ENCODE results near the gene BFAR.

- TF ChIP-seq, protein P1, sequence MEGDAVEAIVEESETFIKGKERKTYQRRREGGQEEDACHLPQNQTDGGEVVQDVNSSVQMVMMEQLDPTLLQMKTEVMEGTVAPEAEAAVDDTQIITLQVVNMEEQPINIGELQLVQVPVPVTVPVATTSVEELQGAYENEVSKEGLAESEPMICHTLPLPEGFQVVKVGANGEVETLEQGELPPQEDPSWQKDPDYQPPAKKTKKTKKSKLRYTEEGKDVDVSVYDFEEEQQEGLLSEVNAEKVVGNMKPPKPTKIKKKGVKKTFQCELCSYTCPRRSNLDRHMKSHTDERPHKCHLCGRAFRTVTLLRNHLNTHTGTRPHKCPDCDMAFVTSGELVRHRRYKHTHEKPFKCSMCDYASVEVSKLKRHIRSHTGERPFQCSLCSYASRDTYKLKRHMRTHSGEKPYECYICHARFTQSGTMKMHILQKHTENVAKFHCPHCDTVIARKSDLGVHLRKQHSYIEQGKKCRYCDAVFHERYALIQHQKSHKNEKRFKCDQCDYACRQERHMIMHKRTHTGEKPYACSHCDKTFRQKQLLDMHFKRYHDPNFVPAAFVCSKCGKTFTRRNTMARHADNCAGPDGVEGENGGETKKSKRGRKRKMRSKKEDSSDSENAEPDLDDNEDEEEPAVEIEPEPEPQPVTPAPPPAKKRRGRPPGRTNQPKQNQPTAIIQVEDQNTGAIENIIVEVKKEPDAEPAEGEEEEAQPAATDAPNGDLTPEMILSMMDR (IDR thresholded peaks at IDR 0.05 in 2 of 3, conservative IDR thresholded peaks at IDR 0.05 in 1 of 3; ENCODE audit: control insufficient read depth in 2 of 3, extremely low read depth in 1 of 3, insufficient read depth in 1 of 3, low read depth in 3 of 3, low read length in 3 of 3) = no peak
- TF ChIP-seq ATF2 (IDR thresholded peaks at IDR 0.05; ENCODE audit: low read length) (no peak), NR2C2 (IDR thresholded peaks at IDR 0.05; ENCODE audit: borderline replicate concordance, control insufficient read depth, insufficient read length, low read depth) (no peak), SP1 (IDR thresholded peaks at IDR 0.05; ENCODE audit: low read depth, low read length) (no peak), HDAC6 (IDR thresholded peaks at IDR 0.05; ENCODE audit: unreplicated experiment) (no peak), CBX5 (IDR thresholded peaks at IDR 0.05; ENCODE audit: low read depth) (no peak), ESRRA (IDR thresholded peaks at IDR 0.05; ENCODE audit: low read length) (no peak), NR2F1 (conservative IDR thresholded peaks at IDR 0.05) (no peak), HDGF (IDR thresholded peaks at IDR 0.05) (no peak)
Measured at GRCh38 chr16:14586637-14587305, 46.0 kb upstream of the BFAR start.

Measured in GM12878 (cell line).